Stimulated activated CD8-positive, alpha-beta memory T cell treated with anti-CD3 and anti-CD28 coated beads, Interleukin-2, amount 100 ng/mL, for 48 hours (primary cell): ENCODE results near the gene TMEM14C.
A peak's percentile ranks its signal among the peaks of the same experiment; 100 is the strongest.
"Not testable (repeated sequence)": the region's sequence is repeated elsewhere in the genome, so short reads cannot be mapped to it uniquely, and the experiment has no call there.

Experiments used
- DNase-seq, 2 donors: peaks; one replicate each; pipeline ENCODE4 v3.0.0-alpha.2; 2020; ENCODE audit warnings: low read depth in 2 of 2

TMEM14C gene

GRCh38 chr6:10720960-10721849 is 1.7 kb upstream of the TMEM14C start:
- DNase-seq, result not testable (repeated sequence)

- no peak for DNase-seq
These were observed 860 bp upstream of the TMEM14C start for GRCh38 chr6:10721850-10722569.

- DNase-seq, result no peak
These were observed 375 bp upstream of the TMEM14C start for GRCh38 chr6:10722570-10722819.

GRCh38 chr6:10723567-10723881 is 654 bp downstream of the TMEM14C start:
- DNase-seq, result no peak

DNA sequence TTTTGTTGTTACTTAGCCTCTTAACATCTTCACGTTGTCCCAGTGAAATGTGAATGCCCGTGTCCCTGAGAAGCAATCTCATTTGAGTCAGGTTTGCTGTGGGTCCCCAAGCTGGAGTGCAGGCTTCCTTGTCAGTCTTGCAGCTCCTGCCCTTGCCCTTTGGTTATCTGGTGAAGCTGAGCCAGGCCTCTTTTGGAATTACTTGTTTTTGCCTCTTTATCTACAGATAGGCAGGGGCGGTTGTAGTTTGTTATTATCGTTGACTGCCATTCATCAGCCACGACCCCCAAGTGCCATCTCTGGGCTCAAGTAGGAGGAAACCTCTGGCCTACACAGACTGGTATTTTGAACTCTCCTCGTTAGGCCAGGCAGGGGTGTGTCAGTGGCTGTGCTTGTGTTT is 2.2 kb downstream of the TMEM14C start:
- no peak for DNase-seq

- no peak for DNase-seq
These were observed 2.8 kb downstream of the TMEM14C start for GRCh38 chr6:10725716-10726115.

GRCh38 chr6:10730254-10730653 is 7.4 kb downstream of the TMEM14C start:
- DNase-seq, result no peak

GRCh38 chr6:10733151-10733715 is 10.4 kb downstream of the TMEM14C start:
- no peak for DNase-seq

- DNase-seq, result no peak
These were observed 11.0 kb downstream of the TMEM14C start for GRCh38 chr6:10733863-10734262.

- DNase-seq, result no peak
These were observed 13.9 kb downstream of the TMEM14C start for GRCh38 chr6:10736731-10737130.

DNA sequence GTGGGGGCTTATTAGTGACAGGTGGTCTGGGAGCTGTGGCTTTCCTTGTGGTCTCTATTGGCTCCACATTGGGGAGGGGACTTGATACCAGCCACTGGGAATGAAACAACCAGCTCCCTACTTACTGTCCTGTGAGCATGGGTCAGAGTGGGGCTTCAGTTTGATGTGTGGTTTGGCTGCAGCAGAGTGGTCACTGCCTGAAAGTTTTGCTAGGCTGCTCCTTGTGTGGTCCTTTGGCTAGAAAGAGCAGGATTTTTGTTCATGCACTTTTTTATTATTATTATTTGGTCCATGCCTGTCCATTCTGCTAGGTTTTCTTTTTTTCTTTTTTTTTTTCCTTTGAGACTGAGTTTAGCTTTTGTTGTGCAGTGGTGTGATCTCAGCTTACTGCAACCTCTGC is 17.2 kb downstream of the TMEM14C start:
- DNase-seq, result no peak

DNA sequence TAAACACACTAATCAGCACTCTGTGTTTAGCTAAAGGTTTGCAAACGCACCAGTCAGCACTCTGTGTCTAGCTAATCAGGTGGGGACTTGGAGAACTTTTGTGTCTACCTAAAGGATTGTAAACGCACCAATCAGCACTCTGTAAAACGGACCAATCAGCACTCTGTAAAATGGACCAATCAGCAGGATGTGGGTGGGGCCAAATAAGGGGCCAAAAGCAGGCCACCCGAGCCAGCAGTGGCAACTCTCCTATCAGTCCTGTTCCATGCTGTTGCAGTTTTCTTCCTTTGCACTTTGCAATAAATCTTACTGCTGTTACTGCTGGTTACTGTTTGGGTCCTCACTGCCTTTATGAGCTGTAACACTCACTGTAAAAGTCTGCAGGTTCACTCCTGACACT is 18.8 kb downstream of the TMEM14C start:
- not testable (repeated sequence) for DNase-seq

GRCh38 chr6:10742251-10742650 is 19.4 kb downstream of the TMEM14C start:
- DNase-seq, result no peak

DNA sequence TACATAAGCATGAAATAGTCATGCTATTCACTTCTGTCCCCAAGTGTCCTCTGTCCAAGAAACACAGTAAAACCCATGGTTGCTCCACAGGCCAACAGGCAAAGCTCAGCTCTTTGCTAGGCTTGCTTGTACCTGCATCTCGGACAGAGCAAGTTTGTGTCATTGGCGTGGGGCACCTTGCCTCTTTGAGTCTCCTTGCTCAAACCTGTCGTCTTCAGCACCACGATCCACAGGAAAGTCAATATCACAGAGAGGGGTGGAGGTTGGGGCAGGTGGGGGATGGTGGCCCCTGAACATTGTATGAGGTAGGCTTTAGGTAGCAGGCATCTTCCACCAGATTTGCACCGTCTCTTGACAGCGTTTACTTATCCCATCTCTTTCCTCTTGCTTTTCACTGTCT is 20.6 kb downstream of the TMEM14C start:
- no peak for DNase-seq

GRCh38 chr6:10745116-10745515 is 22.2 kb downstream of the TMEM14C start:
- DNase-seq, result no peak

- no peak for DNase-seq
These were observed 24.0 kb downstream of the TMEM14C start for GRCh38 chr6:10746915-10747250.

GRCh38 chr6:10747251-10747972 is 24.5 kb downstream of the TMEM14C start, which contains the start of gene TMEM14B:
TMEM14B (plus strand) TSS chr6:10747805; CDS start chr6:10749246, 1,441 bp downstream.
- peak; percentile 99 to 100 for DNase-seq

GRCh38 chr6:10749734-10750133 is 26.9 kb downstream of the TMEM14C start:
- no peak for DNase-seq

DNA sequence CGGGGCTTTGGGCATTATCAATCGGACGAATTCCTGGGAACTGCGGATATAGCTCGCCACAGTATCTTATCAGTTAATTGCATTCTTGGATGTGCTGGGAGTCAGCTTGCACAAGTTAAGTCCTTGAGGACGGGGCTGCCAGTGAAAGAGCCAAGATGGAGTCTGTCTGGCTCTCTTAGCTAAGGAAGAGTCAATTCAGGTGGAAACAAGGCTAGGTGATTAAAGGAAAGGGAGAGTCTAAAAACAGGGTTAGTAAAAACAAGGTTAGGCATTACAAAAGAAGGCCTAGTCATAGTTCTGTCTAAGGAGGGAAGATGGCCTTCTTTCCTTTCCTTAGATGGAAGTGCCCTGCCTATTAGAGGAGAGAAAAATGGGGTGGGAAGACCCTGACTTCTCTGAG is 27.7 kb downstream of the TMEM14C start:
- DNase-seq, result not testable (repeated sequence)

- DNase-seq, result not testable (repeated sequence)
These were observed 28.9 kb downstream of the TMEM14C start for GRCh38 chr6:10751757-10752156.

DNA sequence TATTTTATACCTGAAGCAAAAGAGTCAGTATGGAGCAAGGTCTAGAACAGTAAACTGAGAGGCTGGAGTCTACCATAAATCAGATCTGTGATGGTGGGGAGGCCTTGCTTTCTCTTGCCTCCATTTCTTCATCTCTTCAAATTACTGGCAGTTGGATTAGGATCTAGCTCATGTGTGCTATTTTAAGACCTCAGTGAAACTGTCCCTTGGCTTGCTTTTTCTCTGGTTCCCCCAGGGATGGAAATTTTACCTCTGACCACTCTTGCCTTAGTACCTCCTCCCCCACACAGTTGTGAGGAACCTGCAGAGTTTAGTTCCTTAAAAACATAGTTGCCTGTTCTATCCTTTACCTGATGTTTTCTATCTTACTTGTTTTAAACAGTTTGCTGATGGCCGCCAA is 33.2 kb downstream of the TMEM14C start:
- no peak for DNase-seq

- no peak for DNase-seq
These were observed 36.5 kb downstream of the TMEM14C start for GRCh38 chr6:10759312-10759839.
